ENCODE data around the gene CCDC82.

The CCDC82 gene

DNA sequence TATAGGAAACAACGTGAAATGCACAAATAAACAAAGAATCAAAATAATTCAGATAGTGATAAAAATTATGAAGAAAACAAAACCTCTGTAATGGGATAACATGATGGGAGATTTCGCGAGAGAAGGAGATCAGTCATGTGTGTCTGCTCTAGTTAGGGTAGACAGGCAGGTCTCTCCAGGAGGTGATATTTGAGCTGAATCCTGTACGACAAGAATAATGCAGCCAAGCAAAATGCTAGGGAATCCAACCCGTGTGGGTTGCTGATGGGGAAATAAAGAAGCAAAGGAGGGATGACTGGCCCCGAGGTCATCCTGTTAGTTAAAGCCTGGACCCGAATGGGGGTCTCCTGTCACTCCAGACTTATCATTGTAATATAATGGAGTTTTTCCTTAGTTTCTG, 62.8 kb downstream of the CCDC82 start:
- no peak for DNase-seq

DNA sequence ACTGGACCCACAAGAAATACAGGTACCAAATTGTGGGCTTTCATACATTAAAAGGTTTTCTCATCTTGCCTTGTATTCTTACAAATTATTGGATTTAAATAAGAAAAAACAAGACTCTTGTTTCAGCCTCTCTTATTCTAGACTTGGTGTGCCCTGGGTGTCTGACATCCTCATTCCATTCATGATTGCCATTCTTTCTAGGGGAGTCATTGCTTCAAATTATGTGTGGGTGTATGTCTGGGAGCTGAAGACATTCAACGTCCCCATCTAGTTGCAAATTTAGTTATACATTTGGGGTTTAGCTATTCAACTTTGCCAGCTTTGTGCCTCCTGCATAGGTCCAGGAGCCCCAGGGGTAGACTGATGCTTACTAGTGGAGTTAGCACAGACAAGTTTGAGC, 64.8 kb downstream of the CCDC82 start:
- DNase-seq = no peak

GRCh38 chr11:96323642-96323985, 66.1 kb downstream of the CCDC82 start:
- DNase-seq = no peak

GRCh38 chr11:96322775-96323641, 66.7 kb downstream of the CCDC82 start:
- no peak for DNase-seq

DNA sequence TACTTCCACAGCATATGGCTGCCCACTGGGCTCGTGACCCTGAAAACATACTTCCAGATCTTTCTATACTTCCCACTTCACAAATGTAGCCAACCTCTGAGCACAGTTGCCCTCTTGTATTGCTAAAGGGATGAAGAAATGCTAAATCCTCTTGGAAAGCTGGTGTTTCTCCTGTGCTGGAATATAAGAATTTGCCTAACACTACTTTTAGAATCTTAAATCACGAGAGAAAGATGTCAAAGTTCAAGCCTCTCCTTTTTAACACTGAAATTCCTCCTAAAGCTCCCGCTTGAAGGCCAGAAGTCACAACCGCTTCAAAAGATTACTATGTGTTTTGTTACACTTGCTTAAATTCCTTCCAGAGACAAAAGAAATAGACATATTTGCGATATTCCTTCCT, 68.6 kb downstream of the CCDC82 start:
- no peak for DNase-seq

DNA sequence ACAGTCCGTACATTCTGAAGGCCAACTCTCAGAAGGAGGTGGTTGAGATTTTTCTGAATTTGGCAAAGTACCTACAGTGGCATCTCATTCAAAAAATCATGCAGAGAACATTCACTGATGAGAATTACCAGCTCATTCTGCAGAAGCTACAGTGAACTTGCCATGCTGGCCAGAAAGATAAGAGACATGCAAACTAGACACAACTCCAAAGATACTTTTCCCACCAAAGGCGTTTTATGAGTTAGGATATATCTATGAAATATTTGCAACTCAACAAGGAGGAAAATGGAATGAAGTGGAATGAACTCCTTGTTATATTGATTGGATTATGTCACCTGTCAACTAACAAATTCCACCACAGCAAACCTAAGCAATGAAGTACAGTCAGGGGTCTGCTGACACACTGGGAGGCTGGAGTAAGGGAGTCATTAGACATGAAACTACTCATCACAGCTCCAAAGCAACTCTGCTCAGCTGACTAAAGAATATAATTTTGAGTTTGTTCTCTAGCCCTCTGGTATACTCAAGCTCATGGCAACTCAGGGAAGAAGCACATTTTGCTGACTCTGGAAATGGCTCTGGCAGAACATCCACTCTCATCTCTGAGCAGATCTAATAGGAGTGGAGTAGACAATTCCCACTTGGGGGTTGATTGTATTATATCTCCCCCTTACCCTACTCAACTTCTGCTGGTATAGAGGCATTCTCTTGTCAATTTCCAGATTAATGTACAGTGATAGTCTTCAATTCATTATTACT, 69.6 kb downstream of the CCDC82 start:
- no peak for DNase-seq

DNA sequence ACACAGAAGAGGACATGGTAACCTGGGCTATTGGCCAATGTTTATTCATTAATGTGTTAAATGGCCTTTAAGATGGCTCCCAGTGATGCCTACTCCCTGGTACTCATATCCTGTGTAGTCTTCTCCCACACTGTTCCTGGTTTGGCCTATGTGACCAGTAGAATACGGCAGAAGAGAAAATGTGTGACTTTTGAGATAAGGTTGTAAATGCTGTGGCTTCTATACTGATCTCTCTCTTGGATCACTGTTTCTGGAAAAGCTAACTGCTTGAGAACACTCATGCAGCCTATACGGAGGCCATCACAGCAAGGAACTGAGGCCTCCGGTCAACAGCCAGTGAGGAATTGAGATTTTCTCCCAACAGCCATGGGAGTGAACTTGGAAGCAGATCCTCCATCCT, 70.9 kb downstream of the CCDC82 start:
- no peak for DNase-seq

GRCh38 chr11:96318399-96318798, 71.3 kb downstream of the CCDC82 start:
- DNase-seq = no peak

- no peak for DNase-seq
Measured at GRCh38 chr11:96317985-96318384, 71.7 kb downstream of the CCDC82 start.

- DNase-seq = no peak
Measured at GRCh38 chr11:96317571-96317970, 72.1 kb downstream of the CCDC82 start.

DNA sequence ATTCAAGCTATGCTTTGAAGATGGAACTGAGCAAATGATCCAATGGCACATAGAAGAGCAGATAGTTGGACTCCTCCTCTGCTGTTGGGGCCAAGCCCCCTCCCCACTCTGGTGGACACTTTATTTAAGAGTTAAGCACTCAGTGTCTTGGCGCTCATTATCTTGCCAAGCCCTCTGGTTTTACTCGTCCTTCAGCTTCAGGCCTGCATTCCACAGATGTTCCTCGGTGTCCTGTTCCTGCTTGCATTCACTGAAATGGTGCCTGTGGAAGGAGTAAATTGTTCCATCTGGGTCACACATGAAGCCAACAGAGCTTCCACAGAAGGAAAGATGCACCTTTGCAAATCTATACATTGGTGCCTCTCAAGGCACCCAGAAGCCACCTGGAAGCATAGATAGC, 72.8 kb downstream of the CCDC82 start:
- DNase-seq = peak; percentile 83

DNA sequence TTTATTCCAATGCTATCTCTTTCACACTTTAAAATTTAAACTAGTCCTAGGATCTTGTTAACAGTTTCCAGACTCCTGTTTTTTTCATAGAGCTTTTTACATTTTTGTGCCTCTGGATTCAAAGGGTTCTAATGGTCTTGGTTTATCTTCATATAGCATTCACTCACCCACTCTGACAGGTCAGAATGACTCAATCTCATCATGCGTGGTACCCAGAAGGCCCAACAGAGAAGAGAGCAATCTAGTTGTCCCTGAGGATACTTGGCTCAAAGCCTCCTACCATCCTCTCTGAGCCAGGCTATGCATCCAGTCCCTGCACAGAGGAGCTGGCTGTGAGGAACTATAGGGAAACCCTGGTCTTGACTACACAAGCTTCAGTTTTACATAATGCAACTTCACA, 74.2 kb downstream of the CCDC82 start:
- no peak for DNase-seq

DNA sequence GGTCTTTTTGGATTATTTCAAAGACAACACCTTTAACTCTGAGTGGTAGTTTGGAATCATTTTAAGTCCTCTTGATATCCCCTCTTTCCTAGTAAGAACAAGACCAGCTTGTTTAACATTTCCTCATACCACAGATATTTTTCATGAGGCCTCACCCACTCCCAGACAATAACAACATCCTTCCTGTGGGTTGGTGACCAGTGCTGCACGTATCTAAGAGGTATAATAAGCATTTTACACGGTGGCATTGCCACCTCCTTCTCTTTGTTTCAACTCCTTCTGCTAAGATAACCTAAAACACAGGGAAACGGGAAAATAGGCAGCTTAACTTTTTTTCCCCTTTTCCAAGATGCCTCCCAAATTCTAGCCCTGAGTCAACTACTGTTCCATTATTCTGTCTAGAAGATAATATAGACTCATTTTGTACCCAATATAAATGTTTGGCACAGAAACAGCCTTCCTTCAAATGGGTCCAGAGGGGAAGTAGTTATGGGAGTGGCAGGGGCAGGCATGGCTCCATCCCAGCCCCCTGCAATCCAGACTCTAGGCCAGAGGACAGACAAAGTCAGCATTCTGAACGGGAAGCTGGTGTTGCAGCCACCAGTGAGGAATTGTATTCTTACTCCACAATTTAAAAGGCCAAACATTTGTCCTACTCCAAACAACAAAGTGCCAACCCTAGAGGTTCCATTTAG, 75.2 kb downstream of the CCDC82 start:
- no peak for DNase-seq

DNA sequence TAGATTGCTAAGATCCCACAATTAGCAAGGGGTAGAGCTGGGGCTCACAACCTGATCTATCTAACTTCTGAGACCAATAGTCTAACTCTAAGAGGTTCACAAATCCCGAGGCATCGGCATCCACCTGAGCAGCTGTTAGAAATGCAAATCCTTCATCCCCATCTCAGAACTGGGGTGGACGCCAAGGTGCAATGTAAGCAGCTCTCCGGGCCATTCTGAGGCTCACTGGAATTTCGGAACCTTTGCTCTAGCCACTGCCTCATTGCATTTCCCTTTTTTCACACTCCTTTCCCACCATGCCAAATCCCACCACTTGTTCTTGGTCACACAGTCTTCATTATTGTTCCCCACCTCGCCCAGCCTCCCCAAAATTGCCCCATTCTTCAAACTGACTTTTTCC, 76.5 kb downstream of the CCDC82 start:
- no peak for DNase-seq

GRCh38 chr11:96311120-96311568, 78.6 kb downstream of the CCDC82 start:
- no peak for DNase-seq

GRCh38 chr11:96310236-96310635, 79.5 kb downstream of the CCDC82 start:
- no peak for DNase-seq

- no peak for DNase-seq
Measured at GRCh38 chr11:96309643-96310017, 80.1 kb downstream of the CCDC82 start.

DNA sequence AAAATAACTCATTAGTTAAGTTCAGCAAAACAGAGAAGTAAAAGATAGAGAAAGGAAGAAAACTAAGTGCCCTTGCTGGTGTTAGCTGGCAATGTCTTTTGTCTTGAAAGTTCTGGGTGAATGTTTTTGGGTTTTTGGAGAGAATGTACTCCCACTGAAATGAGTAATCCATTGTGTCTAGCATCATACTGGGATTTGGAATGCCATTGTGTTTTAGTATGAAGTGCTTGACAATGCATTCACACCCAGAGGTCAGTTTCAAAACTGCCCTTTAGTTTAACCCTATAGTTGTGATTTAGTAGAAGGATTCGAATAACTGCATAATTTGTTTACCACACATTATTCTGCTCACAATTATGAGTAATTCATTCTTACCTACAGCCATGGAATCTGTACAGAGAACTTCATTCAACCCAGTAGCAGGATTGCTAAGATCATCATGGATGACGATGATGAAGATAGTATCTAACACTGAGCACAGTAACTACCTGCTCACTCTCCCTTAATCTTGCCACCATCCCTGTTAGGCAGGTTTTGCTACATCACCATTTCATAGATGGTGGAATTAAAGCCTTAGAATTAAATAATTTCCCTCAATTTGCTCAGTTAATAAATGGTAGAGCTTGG, 80.6 kb downstream of the CCDC82 start:
- no peak for DNase-seq

GRCh38 chr11:96307776-96308140, 82.0 kb downstream of the CCDC82 start:
- no peak for DNase-seq

DNA sequence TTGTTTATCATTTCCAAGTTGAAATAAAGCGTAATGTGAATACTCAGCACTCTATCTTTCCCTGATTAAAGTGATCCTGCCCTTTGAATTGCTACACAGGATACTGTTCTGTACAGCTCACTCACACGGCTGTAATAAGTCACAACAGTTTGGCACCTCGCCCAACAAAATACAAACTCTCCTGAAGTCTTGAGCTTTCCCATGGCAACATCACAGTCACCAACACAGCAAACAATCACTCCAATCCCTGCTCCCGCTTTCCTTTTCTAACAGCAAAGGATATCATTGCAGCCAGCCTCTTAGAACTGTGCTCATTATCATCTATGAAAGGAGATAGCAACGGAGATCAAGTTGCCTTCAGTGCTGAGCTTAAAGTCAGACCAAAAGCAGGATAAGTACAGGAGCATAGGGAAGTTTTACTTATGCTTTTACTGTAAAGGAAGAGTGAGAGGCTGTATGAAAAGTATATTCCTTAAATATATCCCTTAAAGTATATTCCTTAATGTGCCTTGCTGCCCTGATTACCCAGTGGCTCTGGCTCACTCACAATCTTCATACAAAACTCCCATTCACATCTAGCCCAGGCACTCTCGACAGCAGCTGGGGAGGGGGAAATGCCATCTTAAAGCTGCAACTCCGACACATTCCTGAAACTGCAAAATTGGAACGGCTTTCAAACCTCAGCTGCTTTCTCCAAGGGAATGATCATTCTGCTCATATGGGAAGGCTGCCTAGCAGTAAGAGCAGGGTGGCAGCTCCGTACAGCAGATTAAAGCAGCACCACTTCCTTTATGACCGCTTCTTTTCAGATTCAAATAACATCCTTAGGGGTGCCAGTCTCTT, 82.6 kb downstream of the CCDC82 start:
- DNase-seq = peak; percentile 80

- DNase-seq = no peak
Measured at GRCh38 chr11:96306600-96306932, 83.1 kb downstream of the CCDC82 start.

- no peak for DNase-seq
Measured at GRCh38 chr11:96306071-96306470, 83.6 kb downstream of the CCDC82 start.

DNA sequence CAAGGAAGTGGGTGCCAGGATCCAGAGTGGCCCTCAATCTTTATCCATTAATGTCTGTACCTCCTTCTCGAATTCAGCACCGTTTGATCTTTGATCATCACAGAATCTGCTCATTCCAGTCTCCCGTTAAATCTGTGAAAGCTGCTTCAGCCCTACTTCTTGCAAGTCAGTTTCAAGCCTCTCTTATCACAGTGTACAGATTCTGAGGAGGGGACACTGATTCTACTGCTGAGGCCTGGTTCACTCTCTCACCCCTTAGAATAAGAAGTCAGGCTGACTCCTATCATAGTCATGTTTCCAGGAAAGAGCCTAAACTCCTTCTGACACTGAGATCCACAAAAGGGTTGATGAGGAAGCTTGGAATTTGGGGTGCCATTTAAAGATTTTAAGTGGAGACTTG, 85.7 kb downstream of the CCDC82 start:
- no peak for DNase-seq

Data from islet precursor cell (in vitro differentiated cells).